DMS53 treated with DMSO at 0.1 percent for 48 hours (cell line): ENCODE results near the gene ARHGEF25.
"Not testable (repeated sequence)": the region's sequence is repeated elsewhere in the genome, so short reads cannot be mapped to it uniquely, and the experiment has no call there.

ENCODE experiments used
- DNase-seq: peaks from one replicate; lab custom pipeline; 2025; ENCODE audit not compliant: unreplicated experiment; lab: John Stamatoyannopoulos, UW

Gene ARHGEF25

DNA sequence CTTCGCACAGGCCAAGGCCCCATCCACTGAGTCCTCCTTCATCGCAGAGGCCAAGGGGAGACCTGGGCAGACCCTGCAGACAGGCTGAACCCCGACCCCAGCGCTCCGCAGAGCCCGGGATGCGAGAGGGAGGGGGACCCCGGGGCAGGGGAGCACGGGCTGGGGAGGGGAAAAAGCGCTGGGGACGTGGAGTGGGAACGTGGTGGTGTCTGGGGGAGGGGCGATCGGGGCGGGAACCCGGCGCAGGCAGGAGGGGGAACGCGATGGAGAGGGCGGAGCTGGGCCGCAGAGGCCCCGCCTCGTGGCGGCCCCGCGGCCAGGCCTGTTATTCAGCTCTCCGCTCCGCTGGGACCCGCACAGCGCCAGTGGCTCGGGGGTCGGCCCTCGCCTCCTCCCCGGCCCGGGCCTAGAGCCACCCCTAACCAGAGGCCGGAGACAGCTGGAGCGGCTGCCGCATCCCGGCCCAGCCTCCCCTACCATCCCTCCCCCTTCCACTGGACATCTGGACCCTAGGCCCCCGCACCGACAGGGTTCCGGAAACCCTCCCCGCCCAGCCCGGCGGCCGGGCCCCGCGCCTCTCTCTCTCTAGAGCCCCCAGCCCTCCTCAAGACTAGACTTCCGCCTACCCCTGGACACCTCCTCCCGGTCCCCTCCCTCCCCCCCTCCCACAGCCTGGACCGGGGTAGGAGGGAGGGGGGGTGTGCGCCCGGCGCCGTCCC lies at the start of gene ARHGEF25:
ARHGEF25 (plus strand) TSS at position 328 of the 719 bp plus-strand sequence. CDS start 460 bp downstream, outside the sequence.
- peak; percentile 26 for DNase-seq

DNA sequence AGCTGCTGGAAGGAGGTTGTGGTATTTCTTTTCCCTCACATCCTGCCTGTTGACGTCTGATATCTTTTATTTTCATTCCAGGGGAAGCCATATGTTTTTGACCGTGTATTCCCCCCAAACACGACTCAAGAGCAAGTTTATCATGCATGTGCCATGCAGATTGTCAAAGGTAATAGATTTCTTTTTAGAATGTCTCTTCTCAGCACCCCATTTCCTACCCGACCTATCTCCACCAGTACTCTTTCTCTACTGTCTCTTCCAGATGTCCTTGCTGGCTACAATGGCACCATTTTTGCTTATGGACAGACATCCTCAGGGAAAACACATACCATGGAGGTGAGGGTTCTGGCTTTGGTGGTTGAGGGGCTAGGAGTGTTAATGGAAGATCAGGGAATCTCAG lies 47.9 kb upstream of the ARHGEF25 start:
- DNase-seq, result no peak

DNA sequence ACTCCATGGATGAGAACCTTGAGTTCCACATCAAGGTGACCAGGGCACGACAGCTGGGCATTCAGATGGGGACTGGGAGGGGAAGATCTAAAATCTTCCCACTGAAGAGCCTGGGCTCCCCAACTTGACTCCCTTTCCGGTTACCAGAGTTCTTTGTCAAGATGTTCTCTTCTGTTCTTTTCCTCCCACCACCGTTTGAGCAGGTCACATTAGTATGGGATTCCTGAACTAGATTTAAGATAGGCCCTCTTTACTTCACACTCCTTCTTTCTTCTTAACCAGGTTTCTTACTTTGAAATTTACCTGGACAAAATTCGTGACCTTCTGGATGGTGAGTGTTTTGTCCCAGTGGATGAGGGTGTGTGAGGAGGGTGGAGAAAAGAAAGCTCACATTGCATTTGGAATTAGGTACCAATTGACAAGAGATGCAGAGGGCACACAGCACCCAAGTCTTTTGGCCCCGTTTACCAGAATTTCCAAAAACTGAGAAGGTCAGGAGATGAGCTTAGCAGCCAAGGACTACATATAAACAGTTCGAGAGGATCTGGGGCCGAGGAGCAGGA lies 47.0 kb upstream of the ARHGEF25 start:
- DNase-seq, result no peak

DNA sequence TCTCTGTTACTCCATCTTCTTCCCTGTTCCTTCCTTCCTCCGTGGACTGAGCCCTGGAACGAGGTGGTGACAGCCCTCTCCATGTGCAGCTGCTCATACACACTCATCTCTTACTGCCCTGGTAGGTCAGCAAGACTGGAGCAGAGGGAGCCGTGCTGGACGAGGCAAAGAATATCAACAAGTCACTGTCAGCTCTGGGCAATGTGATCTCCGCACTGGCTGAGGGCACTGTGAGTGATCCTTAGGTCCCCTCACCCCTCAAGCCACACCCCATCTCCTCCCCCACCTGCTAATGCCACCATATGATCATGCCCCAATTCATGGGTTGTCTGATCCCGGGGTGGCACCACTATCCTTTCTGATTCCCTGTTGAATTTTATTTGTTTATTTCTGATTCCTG lies 42.4 kb upstream of the ARHGEF25 start:
- no peak for DNase-seq

DNA sequence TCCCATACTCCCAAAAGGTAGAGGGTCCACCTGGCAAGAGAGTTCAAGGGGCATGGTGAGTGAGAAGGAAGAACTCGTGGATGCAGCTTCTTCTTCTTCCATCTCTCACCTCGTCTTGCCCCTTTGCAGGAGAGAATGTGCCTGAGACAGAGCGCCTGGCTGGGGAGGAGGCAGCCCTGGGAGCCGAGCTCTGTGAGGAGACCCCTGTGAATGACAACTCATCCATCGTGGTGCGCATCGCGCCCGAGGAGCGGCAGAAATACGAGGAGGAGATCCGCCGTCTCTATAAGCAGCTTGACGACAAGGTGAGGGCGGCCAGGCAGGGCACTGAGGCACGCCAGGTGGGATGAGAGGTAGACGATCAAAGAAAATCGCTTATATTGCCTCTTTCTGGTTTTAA lies 41.4 kb upstream of the ARHGEF25 start:
- no peak for DNase-seq

DNA sequence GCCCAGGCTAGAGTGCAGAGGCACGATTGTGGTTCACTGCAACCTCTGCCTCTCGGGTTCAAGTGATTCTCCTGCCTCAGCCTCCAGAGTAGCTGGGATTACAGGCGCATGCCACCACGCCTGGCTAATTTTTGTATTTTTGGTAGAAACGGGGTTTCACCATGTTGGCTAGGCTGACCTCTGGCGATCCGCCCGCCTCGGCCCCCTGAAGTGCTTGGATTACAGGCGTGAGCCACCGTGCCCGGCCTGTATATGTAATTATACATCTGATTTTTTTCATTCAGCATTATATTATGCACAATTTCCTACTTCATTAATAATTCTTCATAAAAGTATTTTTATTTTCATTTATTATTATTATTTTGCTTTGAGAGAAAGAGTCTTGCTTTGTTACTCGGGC lies 40.8 kb upstream of the ARHGEF25 start:
- not testable (repeated sequence) for DNase-seq

DNA sequence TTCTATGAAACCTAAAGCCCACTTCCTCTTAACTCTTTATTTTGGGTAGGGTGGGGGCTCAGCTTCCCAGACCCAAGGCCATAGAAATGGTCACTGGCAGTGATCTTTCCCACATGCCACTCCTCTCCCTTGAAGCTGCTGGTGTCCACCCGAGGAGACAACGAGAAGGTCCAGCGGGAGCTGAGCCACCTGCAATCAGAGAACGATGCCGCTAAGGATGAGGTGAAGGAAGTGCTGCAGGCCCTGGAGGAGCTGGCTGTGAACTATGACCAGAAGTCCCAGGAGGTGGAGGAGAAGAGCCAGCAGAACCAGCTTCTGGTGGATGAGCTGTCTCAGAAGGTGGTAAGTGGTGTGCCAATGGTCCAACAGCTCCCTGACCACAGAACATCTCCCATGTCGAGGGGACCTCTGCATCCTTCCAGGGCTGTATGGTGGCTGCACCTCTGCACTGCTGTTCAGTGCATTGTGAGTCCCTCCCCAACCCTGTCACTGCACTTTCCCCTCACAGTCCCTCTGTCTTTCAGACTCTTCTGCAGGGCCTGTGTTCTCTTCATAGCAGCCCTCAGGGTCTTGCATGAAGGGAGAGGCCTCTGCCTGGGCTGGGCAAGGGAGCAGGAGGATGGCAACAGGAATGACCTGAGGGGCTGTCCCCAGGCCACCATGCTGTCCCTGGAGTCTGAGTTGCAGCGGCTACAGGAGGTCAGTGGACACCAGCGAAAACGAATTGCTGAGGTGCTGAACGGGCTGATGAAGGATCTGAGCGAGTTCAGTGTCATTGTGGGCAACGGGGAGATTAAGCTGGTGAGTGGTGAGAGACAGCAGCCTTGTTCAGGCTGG lies 39.1 kb upstream of the ARHGEF25 start:
- DNase-seq, result no peak

DNA sequence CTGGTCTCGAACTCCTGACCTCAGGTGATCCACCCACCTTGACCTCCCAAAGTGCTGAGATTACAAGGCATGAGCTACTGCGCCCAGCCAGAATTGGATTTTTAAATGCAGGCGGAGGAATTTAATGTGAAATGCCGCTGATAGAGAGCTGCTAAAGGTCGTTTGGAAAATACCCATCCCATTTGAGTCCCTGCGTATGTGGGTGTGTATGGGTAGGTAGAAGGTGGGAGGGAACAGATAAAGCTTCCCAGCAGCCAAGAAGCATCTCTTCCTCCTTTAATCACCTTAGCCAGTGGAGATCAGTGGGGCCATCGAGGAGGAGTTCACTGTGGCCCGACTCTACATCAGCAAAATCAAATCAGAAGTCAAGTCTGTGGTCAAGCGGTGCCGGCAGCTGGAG lies 36.4 kb upstream of the ARHGEF25 start:
- DNase-seq, result no peak

DNA sequence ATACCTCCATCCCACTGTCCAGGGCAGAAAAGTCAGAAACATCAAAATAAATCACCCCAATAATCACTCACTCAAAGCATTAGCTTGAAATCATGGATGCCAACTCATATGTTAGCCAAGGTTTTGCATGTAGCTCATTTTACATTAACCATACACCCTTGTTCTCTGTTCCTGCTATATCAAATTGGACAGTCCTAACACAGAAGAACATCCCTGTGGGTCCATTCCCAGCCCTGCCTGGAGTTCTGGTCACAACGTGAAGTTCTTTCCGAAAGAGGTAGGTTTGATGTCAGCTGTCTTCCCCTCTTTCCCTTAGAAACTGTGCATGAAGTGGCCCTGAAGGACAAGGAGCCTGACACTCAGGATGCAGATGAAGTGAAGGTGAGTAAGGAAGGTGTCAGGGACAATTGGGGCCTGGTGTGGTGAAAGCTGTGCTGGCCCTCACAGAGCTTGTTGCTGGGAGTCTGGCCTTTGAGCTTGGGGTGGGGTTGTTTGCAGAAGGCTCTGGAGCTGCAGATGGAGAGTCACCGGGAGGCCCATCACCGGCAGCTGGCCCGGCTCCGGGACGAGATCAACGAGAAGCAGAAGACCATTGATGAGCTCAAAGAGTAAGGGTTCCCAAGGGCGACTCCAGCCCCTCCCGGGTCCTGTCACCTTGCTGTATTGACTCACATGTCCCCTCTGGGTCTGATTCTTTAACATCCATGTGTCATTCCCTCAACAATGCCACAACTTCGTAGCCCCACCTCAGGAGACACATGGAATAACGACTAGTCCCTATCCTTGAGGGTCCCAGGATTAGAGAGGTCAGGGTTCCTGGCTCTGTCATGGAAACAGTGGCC lies 35.2 kb upstream of the ARHGEF25 start:
- DNase-seq, result no peak

DNA sequence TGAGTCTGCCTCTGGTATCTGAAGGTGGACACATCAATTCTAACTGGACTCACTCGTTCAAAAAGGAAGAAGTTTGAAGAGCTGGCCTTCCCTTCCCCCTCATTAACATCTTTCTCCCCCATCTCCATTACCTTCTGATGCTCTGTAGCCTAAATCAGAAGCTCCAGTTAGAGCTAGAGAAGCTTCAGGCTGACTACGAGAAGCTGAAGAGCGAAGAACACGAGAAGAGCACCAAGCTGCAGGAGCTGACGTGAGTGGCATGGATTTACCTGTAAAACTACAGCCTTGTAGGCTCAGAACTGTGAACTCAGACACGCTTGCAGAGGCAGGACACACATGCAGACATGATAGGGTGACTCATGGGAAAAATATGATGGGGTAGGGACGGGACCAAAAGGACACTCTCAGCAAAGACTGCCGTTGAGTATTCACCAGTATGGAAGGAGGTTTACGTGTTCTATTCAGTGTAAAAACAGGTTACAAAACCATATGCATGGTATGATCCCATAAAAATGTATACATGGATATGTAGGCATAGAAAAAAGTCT lies 34.5 kb upstream of the ARHGEF25 start:
- DNase-seq, result no peak

DNA sequence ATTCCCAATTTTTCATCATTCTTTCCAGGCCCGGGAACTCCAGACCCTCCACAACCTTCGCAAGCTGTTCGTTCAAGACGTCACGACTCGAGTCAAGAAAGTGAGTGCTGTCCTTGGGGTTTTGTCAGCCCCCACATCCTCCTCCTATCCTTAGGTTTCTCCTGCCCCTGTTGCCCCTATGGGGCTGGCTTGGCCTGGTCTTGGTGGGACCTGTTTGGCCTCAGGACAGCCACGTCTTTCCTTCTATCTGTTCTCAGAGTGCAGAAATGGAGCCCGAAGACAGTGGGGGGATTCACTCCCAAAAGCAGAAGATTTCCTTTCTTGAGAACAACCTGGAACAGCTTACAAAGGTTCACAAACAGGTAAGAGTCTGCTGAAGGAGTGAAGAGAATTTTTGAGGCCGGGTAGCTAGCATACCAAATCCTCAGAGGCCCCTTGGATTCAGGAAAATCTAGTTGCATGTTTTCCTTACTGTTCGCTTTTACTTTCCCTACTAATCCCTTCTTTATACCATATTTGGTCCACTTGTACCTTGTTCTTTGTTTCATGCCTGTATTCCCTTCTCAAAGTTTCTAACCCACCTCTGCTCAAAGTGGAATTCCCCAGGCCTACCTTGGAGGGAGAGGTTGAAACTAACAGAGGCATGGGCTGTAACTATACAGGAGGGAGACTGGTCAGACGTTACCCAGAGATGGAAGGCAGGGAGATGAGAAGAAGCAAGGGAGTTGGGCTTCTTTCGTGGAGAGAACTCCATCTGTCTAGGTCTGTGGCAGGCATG lies 33.1 kb upstream of the ARHGEF25 start:
- DNase-seq, result no peak

DNA sequence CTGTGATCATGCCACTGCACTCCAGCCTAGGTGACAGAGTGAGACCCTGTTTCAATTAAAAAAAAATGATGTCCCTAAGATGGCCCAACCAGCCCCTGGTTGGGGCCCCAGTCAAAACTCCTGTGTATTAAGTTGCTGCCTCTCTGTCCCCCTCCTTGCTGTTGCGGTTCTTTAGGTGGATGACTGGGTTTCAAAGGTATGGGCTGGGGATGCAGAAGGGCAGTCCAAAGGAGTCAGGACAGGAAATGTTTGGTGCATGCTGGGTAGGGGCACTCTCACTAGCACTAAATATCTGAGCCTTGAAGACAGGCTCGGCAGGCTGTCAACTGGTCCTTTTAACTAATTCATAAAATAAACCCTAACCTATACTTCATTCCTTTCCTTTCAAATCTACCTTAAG lies 32.2 kb upstream of the ARHGEF25 start:
- no peak for DNase-seq

DNA sequence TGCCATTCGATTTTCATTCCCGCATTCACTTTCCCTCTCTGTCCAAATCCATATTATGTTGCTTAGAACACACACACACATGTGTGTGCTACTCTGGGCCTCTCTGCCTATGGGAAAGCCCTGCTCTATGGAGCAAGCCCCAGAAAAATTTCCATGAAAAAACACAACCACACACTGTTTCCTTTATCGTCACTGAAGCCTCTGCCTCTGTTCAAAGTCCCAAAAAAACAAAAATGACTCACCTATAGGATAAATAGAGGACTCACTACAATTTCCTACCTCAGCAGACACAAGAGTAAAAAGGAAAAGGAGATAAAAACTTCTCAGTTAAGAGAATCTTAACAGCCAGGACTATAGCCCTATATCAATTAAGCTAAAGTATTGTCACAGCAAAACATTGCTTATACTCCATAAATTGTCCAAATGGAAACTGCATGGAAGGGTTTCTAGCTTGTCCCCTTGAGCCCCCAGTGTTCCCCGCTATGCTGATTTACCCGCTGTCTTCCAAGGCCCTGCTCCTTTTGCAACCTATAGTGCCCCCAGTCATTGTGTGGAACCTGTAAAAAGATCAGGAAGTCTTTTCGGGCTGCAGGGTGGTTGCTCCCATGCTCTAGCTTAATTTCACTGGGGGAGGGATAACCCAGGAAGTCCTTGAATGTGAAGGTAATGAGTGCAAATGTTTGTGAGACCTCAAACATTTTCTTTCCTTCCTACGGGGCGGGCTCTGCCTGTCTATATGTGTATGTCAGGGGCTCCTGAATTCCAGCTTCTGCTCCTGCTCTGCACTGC lies 31.4 kb upstream of the ARHGEF25 start:
- DNase-seq, result no peak

DNA sequence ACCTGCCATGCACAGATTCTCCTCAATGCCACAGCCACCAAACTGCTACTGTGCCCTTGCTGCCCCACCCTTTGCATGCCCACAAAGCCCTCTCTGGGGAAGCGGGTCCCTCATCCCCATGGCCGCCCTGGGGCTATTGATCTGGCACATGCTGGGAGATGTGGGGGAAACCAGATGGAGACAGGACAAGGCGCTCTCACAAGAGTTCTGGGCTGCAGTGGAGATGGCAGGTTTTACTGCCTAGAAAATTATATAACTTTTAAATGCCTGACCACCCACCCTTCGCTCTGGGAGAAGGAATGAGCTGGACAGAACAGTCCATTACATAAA lies 30.8 kb upstream of the ARHGEF25 start:
- DNase-seq, result no peak

DNA sequence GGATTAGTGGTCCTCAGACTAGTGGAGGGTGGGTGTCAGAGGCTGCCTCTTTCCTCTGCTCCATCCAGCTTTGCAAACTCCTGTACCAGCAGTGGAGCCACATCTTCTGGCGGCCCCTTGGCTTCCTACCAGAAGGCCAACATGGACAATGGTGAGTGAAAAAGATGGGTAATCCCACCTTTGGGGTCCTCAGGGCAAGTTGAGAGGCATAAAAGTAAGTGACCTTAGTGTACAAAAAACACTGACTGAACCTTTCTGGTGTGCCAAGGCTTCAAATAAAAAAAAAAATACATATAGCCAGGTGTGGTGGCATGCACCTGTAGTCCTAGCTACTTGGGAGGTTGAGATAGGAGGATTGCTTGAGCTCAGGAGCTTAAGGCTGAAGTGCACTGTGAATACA lies 29.4 kb upstream of the ARHGEF25 start:
- no peak for DNase-seq

DNA sequence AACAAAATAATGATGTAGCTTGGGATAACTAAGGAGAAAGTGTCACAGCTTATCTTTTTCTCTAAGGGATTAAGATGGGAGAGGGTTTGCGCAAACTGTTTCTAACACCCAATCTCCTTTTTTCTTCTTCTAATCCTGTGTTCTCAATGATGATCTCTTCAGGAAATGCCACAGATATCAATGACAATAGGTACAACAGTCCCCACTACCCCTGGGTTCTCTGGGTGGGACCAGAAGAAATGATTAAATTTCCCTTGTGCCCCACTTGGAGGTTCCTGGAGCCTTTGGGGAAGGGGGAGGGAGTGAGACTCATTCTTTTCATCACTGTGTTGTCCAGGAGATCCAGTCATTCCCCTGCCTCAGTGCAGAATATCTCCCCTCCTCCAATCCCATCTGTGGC lies 28.8 kb upstream of the ARHGEF25 start:
- no peak for DNase-seq

DNA sequence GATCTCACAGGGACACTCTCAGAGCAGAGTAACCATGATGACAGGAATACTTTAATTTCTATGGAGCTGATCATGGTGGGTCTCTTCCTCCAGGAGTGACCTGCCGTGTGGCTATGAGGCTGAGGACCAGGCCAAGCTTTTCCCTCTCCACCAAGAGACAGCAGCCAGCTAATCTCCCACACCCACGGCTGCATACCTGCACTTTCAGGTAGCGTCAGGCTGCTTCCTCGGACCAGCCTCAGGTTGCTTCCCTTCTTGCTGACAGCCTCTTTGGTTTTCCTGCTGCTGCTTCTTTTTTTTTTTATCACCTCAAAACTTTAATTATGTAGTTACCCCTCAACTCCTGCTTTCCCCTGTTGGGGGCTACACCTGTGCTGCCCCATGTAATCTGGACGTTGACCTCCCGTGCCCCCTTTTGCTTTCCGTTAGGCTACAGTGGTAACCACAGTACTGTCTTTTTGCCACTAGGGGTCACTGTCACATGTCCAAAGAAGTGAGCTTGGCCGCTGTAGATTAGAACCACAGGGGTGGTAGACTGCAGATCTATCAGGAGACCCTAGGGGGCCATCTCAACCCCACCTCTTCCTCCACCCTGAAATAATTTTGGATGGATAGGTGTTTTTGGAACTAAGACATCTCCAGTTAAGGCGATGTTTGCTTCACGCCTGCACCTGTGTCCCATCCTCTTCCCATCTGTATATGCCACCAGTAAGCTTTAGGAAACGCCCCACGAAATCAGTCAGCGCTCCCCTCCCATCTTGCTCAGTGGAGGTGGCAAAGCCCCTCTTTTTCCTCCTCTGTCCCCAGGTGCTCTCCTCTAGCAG lies 28.0 kb upstream of the ARHGEF25 start:
- DNase-seq, result peak; percentile 81

DNA sequence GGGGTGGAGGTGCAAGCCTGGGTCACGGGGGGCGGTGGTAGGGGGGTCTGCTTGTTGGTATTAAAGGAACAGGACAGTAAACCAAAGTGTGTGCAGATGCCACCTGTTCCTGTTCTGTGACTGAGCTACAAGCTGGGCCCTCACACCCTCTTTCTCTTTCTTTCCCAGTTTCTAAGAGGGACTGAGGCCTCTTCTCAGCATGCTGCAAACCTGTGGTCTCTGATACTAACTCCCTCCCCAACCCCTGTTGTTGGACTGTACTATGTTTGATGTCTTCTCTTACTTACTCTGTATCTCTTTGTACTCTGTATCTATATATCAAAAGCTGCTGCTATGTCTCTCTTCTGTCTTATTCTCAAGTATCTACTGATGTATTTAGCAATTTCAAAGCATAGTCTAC lies 27.2 kb upstream of the ARHGEF25 start:
- DNase-seq, result no peak

DNA sequence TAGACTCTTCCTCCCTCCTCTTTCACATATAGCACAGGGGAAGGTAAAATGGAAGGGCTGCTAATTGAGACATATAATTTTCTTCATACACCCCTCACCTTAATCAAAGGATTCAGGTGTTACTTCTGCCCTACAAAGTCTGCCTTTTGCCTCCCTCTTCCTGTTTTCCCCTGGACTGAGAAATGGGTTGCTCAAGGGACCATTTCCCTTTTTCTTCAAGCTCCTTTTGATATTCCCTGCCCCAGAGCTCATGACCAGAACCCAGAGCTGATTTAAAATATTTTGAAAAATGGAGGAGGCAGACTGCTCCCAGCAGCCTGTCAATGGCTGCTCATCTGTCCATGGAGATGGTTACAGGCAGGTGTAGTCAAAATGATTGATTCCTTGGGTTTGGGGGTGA lies 26.5 kb upstream of the ARHGEF25 start:
- DNase-seq, result no peak
